ENCODE results near the gene SIN3A.

- no peak for TF ChIP-seq GATA3 (IDR thresholded peaks at IDR 0.05; ENCODE audit: low read depth, low read length)
- TF ChIP-seq GATA2 (IDR thresholded peaks at IDR 0.05; ENCODE audit: low read depth, low read length), result no peak
Observed at GRCh38 chr15:75342221-75342620, 109.3 kb downstream of the SIN3A start.
